HepG2 (cell line): ENCODE results near the gene KCNK17. TPM values are rescaled to one million over a fixed set of nuclear protein-coding genes. Genes with fewer than 3 reads are reported as not detected.

Experiments
- CENPX ChIP-seq: sonication (generic); formaldehyde crosslinking; IDR thresholded peaks from 2 replicates; pipeline ENCODE4 v1.9.0; 2021; ENCODE audit warnings: mild to moderate bottlenecking, missing genetic modification reagents, moderate library complexity
- ELF1 ChIP-seq: sonication (generic); formaldehyde crosslinking; IDR thresholded peaks from 2 replicates; pipeline ENCODE4 v1.4.0; 2020; ENCODE audit warnings: missing genetic modification reagents
- HMGXB4 ChIP-seq, 2 experiments: sonication (generic) in 1 of 2; formaldehyde crosslinking in 1 of 2; IDR thresholded peaks; 2 replicates each; pipeline versions ENCODE4 v1.4.0 to v1.6.1; 2018 to 2020; ENCODE audit warnings: missing genetic modification reagents in 2 of 2, borderline replicate concordance in 1 of 2, low read depth in 1 of 2, mild to moderate bottlenecking in 1 of 2, missing biosample characterization in 1 of 2
- ISX ChIP-seq: sonication (generic); formaldehyde crosslinking; conservative IDR thresholded peaks from 2 replicates; pipeline ENCODE4 v1.5.0; 2020; ENCODE audit warnings: missing genetic modification reagents
- KLF6 ChIP-seq: IDR thresholded peaks from 2 replicates; pipeline ENCODE4 v1.8.0; 2016; ENCODE audit warnings: missing biosample characterization, missing genetic modification reagents
- KLF9 ChIP-seq: IDR thresholded peaks from 2 replicates; pipeline ENCODE4 v1.6.1; 2016; ENCODE audit warnings: low read depth
- MIER2 ChIP-seq: IDR thresholded peaks from 2 replicates; pipeline ENCODE4 v1.6.1; 2016; ENCODE audit warnings: missing biosample characterization, missing genetic modification reagents
- MTF2 ChIP-seq: sonication (generic); formaldehyde crosslinking; IDR thresholded peaks from 2 replicates; pipeline ENCODE4 v1.5.0; 2020; ENCODE audit warnings: missing genetic modification reagents, borderline replicate concordance
- NCOR1 ChIP-seq: fragments of 200-600 bp; sonication (generic); IDR thresholded peaks from 2 replicates; pipeline ENCODE4 v1.7.0; 2017; ENCODE audit warnings: antibody characterized with exemption, low read length, borderline replicate concordance
- PBX2 ChIP-seq: IDR thresholded peaks from 2 replicates; pipeline ENCODE4 v1.6.1; 2016; ENCODE audit warnings: control low read depth
- PCBP2 ChIP-seq: fragments of 200-400 bp; formaldehyde crosslinking; optimal IDR thresholded peaks from 2 replicates; pipeline ENCODE3; 2018; ENCODE audit warnings: low read length, low read depth; ENCODE audit not compliant: poor library complexity, severe bottlenecking
- PLRG1 ChIP-seq: fragments of 450-650 bp; conservative IDR thresholded peaks from 2 replicates; pipeline ENCODE4 v1.6.1; 2016
- PLSCR1 ChIP-seq: sonication (generic); formaldehyde crosslinking; IDR thresholded peaks from 2 replicates; pipeline ENCODE4 v1.5.0; 2020; ENCODE audit warnings: missing genetic modification reagents, mild to moderate bottlenecking, borderline replicate concordance
- RBFOX2 ChIP-seq: fragments of 200-400 bp; formaldehyde crosslinking; IDR thresholded peaks from 2 replicates; pipeline ENCODE4 v1.6.1; 2017; ENCODE audit warnings: low read depth, mild to moderate bottlenecking, low read length
- SETDB1 ChIP-seq: sonication (generic); formaldehyde crosslinking; IDR thresholded peaks from 2 replicates; pipeline ENCODE4 v1.5.1; 2020; ENCODE audit warnings: missing genetic modification reagents, mild to moderate bottlenecking, borderline replicate concordance
- SIN3B ChIP-seq: fragments of 150-350 bp; IDR thresholded peaks from 2 replicates; pipeline ENCODE4 v1.6.1; 2014; ENCODE audit warnings: low read length
- SP1 ChIP-seq, 2 experiments: fragments of 450-650 bp in 1 of 2; sonication (generic) in 1 of 2; formaldehyde crosslinking in 1 of 2; IDR thresholded peaks; 2 replicates each; pipeline versions ENCODE4 v1.4.0 to v1.6.1; 2016 to 2020; ENCODE audit warnings: missing genetic modification reagents in 1 of 2
- TOPORS ChIP-seq: sonication (generic); formaldehyde crosslinking; IDR thresholded peaks from 2 replicates; pipeline ENCODE4 v1.8.0; 2023; ENCODE audit warnings: mild to moderate bottlenecking, missing genetic modification reagents
- ZFP1 ChIP-seq: IDR thresholded peaks from 2 replicates; pipeline ENCODE4 v1.6.1; 2016
- ZFP36L2 ChIP-seq: sonication (generic); formaldehyde crosslinking; IDR thresholded peaks from 2 replicates; pipeline ENCODE4 v1.4.0; 2020; ENCODE audit warnings: missing genetic modification reagents
- ZFY ChIP-seq: sonication (generic); formaldehyde crosslinking; IDR thresholded peaks from 2 replicates; pipeline ENCODE4 v1.4.0; 2020; ENCODE audit warnings: missing genetic modification reagents
- ZNF136 ChIP-seq: sonication (generic); formaldehyde crosslinking; IDR thresholded peaks from 2 replicates; pipeline ENCODE4 v1.8.1; 2022; ENCODE audit warnings: low read depth, mild to moderate bottlenecking, moderate library complexity, missing genetic modification reagents
- ZNF317 ChIP-seq: sonication (generic); formaldehyde crosslinking; IDR thresholded peaks from 2 replicates; pipeline ENCODE4 v1.5.0; 2020; ENCODE audit warnings: mild to moderate bottlenecking, missing genetic modification reagents
- ZNF337 ChIP-seq: sonication (generic); formaldehyde crosslinking; IDR thresholded peaks from 2 replicates; pipeline ENCODE4 v1.5.1; 2020; ENCODE audit warnings: missing genetic modification reagents, low read depth, mild to moderate bottlenecking, borderline replicate concordance
- ZNF350 ChIP-seq: sonication (generic); formaldehyde crosslinking; IDR thresholded peaks from 2 replicates; pipeline ENCODE4 v1.4.0; 2020; ENCODE audit warnings: mild to moderate bottlenecking, low read depth, missing genetic modification reagents, borderline replicate concordance
- ZNF546 ChIP-seq: sonication (generic); formaldehyde crosslinking; conservative IDR thresholded peaks from 2 replicates; pipeline ENCODE4 v1.8.1; 2023; ENCODE audit warnings: mild to moderate bottlenecking, missing genetic modification reagents
- ZNF605 ChIP-seq: sonication (generic); formaldehyde crosslinking; IDR thresholded peaks from 2 replicates; pipeline ENCODE4 v1.8.0; 2022; ENCODE audit warnings: mild to moderate bottlenecking, missing genetic modification reagents
- ZNF749 ChIP-seq: sonication (generic); formaldehyde crosslinking; IDR thresholded peaks from 2 replicates; pipeline ENCODE4 v1.8.0; 2022; ENCODE audit warnings: mild to moderate bottlenecking, missing genetic modification reagents, moderate library complexity, borderline replicate concordance
- ZSCAN9 ChIP-seq: IDR thresholded peaks from 2 replicates; pipeline ENCODE4 v1.6.1; 2016; ENCODE audit warnings: borderline replicate concordance
- ZZZ3 ChIP-seq: sonication (generic); formaldehyde crosslinking; IDR thresholded peaks from 2 replicates; pipeline ENCODE4 v1.4.0; 2020; ENCODE audit warnings: missing genetic modification reagents, mild to moderate bottlenecking, borderline replicate concordance
- polyA plus RNA-seq, 8 experiments: library from polyadenylated mRNA; depleted of rRNA in 3 of 8; stranded (reverse) in 7 of 8; unstranded in 1 of 8; fragments of >200 nt; fragmentation: Illumina TruSeq in 4 of 8; extraction: Trizol in 4 of 8; gene quantifications; 2 replicates each; pipeline versions ENCODE4 v1.2.1 to v1.2.3, GENCODE V29; 2011 to 2016; ENCODE audit warnings: low read depth in 4 of 8, missing spikeins in 1 of 8, mixed read lengths in 1 of 8; ENCODE audit not compliant: insufficient read depth in 1 of 8
- total RNA-seq, 5 experiments: library from RNA; depleted of rRNA; stranded (reverse); fragments of >200 nt; fragmentation: Illumina TruSeq; extraction: Trizol; gene quantifications; 2 replicates each; pipeline ENCODE4 v1.2.3, GENCODE V29; 2016; ENCODE audit warnings: low read depth in 1 of 5

The KCNK17 gene
- total and polyA plus RNA-seq, 2 of the 13 experiments (the other 11 are each of a cell fraction or from before 2014, with no cell fraction given) = not detected

GRCh38 chr6:39302669-39303424 lies 11.4 kb downstream of the KCNK17 start (continued):
- TF ChIP-seq KLF9 (CRISPR knock-in tag) (no peak), ELF1 (CRISPR knock-in tag) (no peak), PBX2 (no peak), ZNF136 (no peak), PLRG1 (no peak), ZSCAN9 (no peak), NCOR1 (no peak), ZNF546 (no peak), SETDB1 (CRISPR knock-in tag) (no peak), ZZZ3 (CRISPR knock-in tag) (no peak), ZFP1 (CRISPR knock-in tag) (no peak), HMGXB4 (CRISPR knock-in tag; IDR thresholded peaks at IDR 0.05; ENCODE audit: borderline replicate concordance in 1 of 2, low read depth in 1 of 2) (peak; percentile 43 to 44; a peak in 1 of 4 replicates), MIER2 (CRISPR knock-in tag) (peak; percentile 60; the same call in 1 of the 2 replicates), RBFOX2 (no peak), SIN3B (no peak), ZNF749 (CRISPR knock-in tag) (no peak), SP1 (IDR thresholded peaks at IDR 0.05) (no peak), SP1 (CRISPR knock-in tag; IDR thresholded peaks at IDR 0.05) (peak; percentile 52; the same call in 1 of the 2 replicates), ZNF337 (CRISPR knock-in tag) (no peak), ZNF350 (CRISPR knock-in tag) (0 out of 2 replicates have a peak, but pooled peaks have one; percentile 56), CENPX (CRISPR knock-in tag) (no peak), MTF2 (CRISPR knock-in tag) (no peak), PCBP2 (no peak), ZFP36L2 (CRISPR knock-in tag) (no peak), ISX (no peak), ZFY (CRISPR knock-in tag) (no peak), TOPORS (no peak), PLSCR1 (no peak), ZNF317 (no peak; the same call in 1 of the 2 replicates), KLF6 (CRISPR knock-in tag) (no peak), ZNF605 (CRISPR knock-in tag) (no peak)
